Esophagus squamous epithelium (tissue), 5 donors: ENCODE measurements around the gene FOXK1. TPM values are rescaled to one million over a fixed set of nuclear protein-coding genes. Genes with fewer than 3 reads are reported as not detected.

Source experiments
- DNase-seq: peaks from one replicate; lab custom pipeline; 2025; lab: John Stamatoyannopoulos, UW
- H3K27ac ChIP-seq, 4 donors: fragments of 200-600 bp; sonication (generic); one replicate each; pipeline ENCODE4 v1.5.1; 2016 to 2019; ENCODE audit warnings: mild to moderate bottlenecking in 1 of 4
- H3K27me3 ChIP-seq, 4 donors: fragments of 200-600 bp; sonication (generic); 1 replicate in 3 of 4; 2 replicates in 1 of 4; pipeline versions ENCODE4 v1.5.1 to v1.6.0; 2017 to 2021; ENCODE audit warnings: antibody characterized with exemption in 1 of 4
- H3K36me3 ChIP-seq, 3 donors: fragments of 200-600 bp; sonication (generic); one replicate each; pipeline ENCODE4 v1.5.1; 2016 to 2019
- H3K4me1 ChIP-seq, 3 donors: fragments of 200-600 bp; sonication (generic); one replicate each; pipeline ENCODE4 v1.5.1; 2017 to 2019
- H3K4me3 ChIP-seq, 4 donors: fragments of 200-600 bp; sonication (generic); 1 replicate in 3 of 4; 2 replicates in 1 of 4; pipeline ENCODE4 v1.5.1; 2016 to 2019; ENCODE audit warnings: mild to moderate bottlenecking in 2 of 4, moderate library complexity in 1 of 4
- H3K9me3 ChIP-seq, 3 donors: fragments of 200-600 bp; sonication (generic); one replicate each; pipeline ENCODE4 v1.5.1; 2016 to 2019
- CTCF ChIP-seq, 6 experiments: fragments of 450-650 bp in 4 of 6; fragments of 200-600 bp in 2 of 6; sonication (generic) in 2 of 6; IDR thresholded peaks; one replicate each; pipeline ENCODE4 v1.5.1; 2016 to 2019; ENCODE audit warnings: antibody characterized with exemption in 6 of 6, mild to moderate bottlenecking in 4 of 6, moderate library complexity in 4 of 6
- POLR2A ChIP-seq, 4 donors: fragments of 450-650 bp; IDR thresholded peaks; one replicate each; pipeline ENCODE4 v1.6.1; 2017; ENCODE audit warnings: antibody characterized with exemption in 4 of 4, mild to moderate bottlenecking in 4 of 4, moderate library complexity in 3 of 4
- WGBS, 2 donors: methylation state at CpG; one replicate each; pipeline ENCODE4 v1.1.5; 2018; 5-methylcytosine and 5-hydroxymethylcytosine counted together
- intact Hi-C: fragments of 100-400 bp; cut with DNase I; formaldehyde crosslinking; loops from one replicate; pipeline ENCODE4 v1.15.0; 2022
- total RNA-seq, 4 donors: library from RNA; depleted of rRNA; stranded (reverse); fragments of >200 nt; gene quantifications; one replicate each; pipeline ENCODE4 v1.1.0, GENCODE V29; 2016
- donor health status: DM: yes; HTN: yes; CAD: no.

Gene FOXK1
- total RNA-seq, 4 donors from 2014 or later: 11.9 to 25.7 (median 15.9) TPM

GRCh38 chr7:4748231-4748681 is 66.2 kb downstream of the FOXK1 start:
- Histone ChIP-seq H3K9me3 (no peaks in the 10 kb centered on the region), H3K27me3 (no peaks in the 10 kb centered on the region), H3K36me3 (peaks cover 0 to 63% (median 6%) of the 10 kb centered on the region in 3 donors), H3K27ac (peak overlapping the region in 3 of 4 donors; percentile 27 to 97 (median 94)), H3K4me3 (no peak overlapping the region), H3K4me1 (peaks cover 33 to 67% (median 37%) of the 10 kb centered on the region in 3 donors)
- intact Hi-C loops: no loop called here
- no peak for TF ChIP-seq POLR2A (IDR thresholded peaks at IDR 0.05)
- TF ChIP-seq CTCF (IDR thresholded peaks at IDR 0.05): no peak
- 72 to 77% methylated on average over 10 of the region's 10 CpGs for WGBS, 2 donors
- DNase-seq: no peak

- Histone ChIP-seq H3K4me3 (no peak overlapping the region), H3K36me3 (peaks cover 0 to 74% (median 7%) of the 10 kb centered on the region in 3 donors), H3K4me1 (peaks cover 28 to 67% (median 31%) of the 10 kb centered on the region in 3 donors), H3K27ac (peak overlapping the region in 2 of 4 donors; percentile 94 to 97), H3K9me3 (no peaks in the 10 kb centered on the region), H3K27me3 (no peaks in the 10 kb centered on the region)
- 87 to 97% methylated on average over 6 of the region's 14 CpGs for WGBS, 2 donors
- TF ChIP-seq CTCF (IDR thresholded peaks at IDR 0.05): no peak
- no peak for TF ChIP-seq POLR2A (IDR thresholded peaks at IDR 0.05)
- intact Hi-C loops: no loop called here
- DNase-seq: no peak
These were observed 67.3 kb downstream of the FOXK1 start for GRCh38 chr7:4749363-4749762.

GRCh38 chr7:4749798-4750197 is 67.7 kb downstream of the FOXK1 start:
- Histone ChIP-seq H3K27ac (peak overlapping the region in 1 of 4 donors; percentile 97), H3K4me1 (peaks cover 24 to 63% (median 27%) of the 10 kb centered on the region in 3 donors), H3K9me3 (no peaks in the 10 kb centered on the region), H3K4me3 (no peak overlapping the region), H3K36me3 (peaks cover 1 to 79% (median 12%) of the 10 kb centered on the region in 3 donors), H3K27me3 (no peaks in the 10 kb centered on the region)
- no peak for DNase-seq
- WGBS, 2 donors: 91 to 92% methylated on average over 6 of the region's 15 CpGs
- TF ChIP-seq CTCF (IDR thresholded peaks at IDR 0.05): no peak
- no peak for TF ChIP-seq POLR2A (IDR thresholded peaks at IDR 0.05)
- intact Hi-C loops: loop anchor here (5.0 kb wide), 1 partner anchor 67 kb away; the partner anchor contains the start of gene FOXK1

GRCh38 chr7:4751398-4751947 is 69.4 kb downstream of the FOXK1 start:
- TF ChIP-seq CTCF (IDR thresholded peaks at IDR 0.05): no peak
- no peak for TF ChIP-seq POLR2A (IDR thresholded peaks at IDR 0.05)
- peaks cover 14 to 46% (median 19%) of the 10 kb centered on the region in 3 donors for H3K4me1 ChIP-seq
- H3K9me3 ChIP-seq: no peaks in the 10 kb centered on the region
- intact Hi-C loops: loop anchor here (5.0 kb wide), 1 partner anchor 69 kb away; the partner anchor contains the start of gene FOXK1
- no peak overlapping the region for H3K27ac ChIP-seq
- no peaks in the 10 kb centered on the region for H3K27me3 ChIP-seq
- H3K4me3 ChIP-seq: no peak overlapping the region
- WGBS, 2 donors: 93 to 94% methylated on average over 3 to 9 of the region's 20 CpGs
- no peak for DNase-seq
- H3K36me3 ChIP-seq: peaks cover 10 to 96% (median 28%) of the 10 kb centered on the region in 3 donors
